ENCODE measurements around the gene TRIM26.

The TRIM26 gene

GRCh38 chr6:30164714-30165113, 48.5 kb downstream of the TRIM26 start:
- TF ChIP-seq ARNTL (CRISPR knock-in tag; IDR thresholded peaks at IDR 0.05; ENCODE audit: borderline replicate concordance, low read depth) (no peak), POU6F1 (CRISPR knock-in tag; IDR thresholded peaks at IDR 0.05; ENCODE audit: borderline replicate concordance, low read depth) (no peak), RARB (CRISPR knock-in tag; IDR thresholded peaks at IDR 0.05) (no peak), PPARA (CRISPR knock-in tag; IDR thresholded peaks at IDR 0.05; ENCODE audit: borderline replicate concordance) (no peak), BACH2 (CRISPR knock-in tag; IDR thresholded peaks at IDR 0.05; ENCODE audit: borderline replicate concordance) (no peak), ZNF565 (CRISPR knock-in tag; conservative IDR thresholded peaks at IDR 0.05; ENCODE audit: low read depth) (no peak), ZNF70 (CRISPR knock-in tag; IDR thresholded peaks at IDR 0.05) (no peak), CREB5 (CRISPR knock-in tag; IDR thresholded peaks at IDR 0.05; ENCODE audit: low read depth) (no peak), ZFP30 (CRISPR knock-in tag; IDR thresholded peaks at IDR 0.05) (no peak), TSHZ2 (CRISPR knock-in tag; IDR thresholded peaks at IDR 0.05) (no peak), PATZ1 (CRISPR knock-in tag; IDR thresholded peaks at IDR 0.05; ENCODE audit: borderline replicate concordance) (no peak), TCF4 (CRISPR knock-in tag; IDR thresholded peaks at IDR 0.05; ENCODE audit: borderline replicate concordance) (no peak), ZNF8 (CRISPR knock-in tag; IDR thresholded peaks at IDR 0.05) (no peak)
- no peak for ATAC-seq

GRCh38 chr6:30163918-30164654, 49.1 kb downstream of the TRIM26 start:
- peak; percentile 16; the same call in 1 of the 3 replicates for ATAC-seq
- no peak for TF ChIP-seq ZC3H10 (CRISPR knock-in tag; IDR thresholded peaks at IDR 0.05)
- TF ChIP-seq CSDC2 (CRISPR knock-in tag; IDR thresholded peaks at IDR 0.05), result no peak
- TF ChIP-seq GLIS3 (CRISPR knock-in tag; IDR thresholded peaks at IDR 0.05), result no peak
- TF ChIP-seq CREB5 (CRISPR knock-in tag; IDR thresholded peaks at IDR 0.05; ENCODE audit: low read depth), result no peak
- TF ChIP-seq POU6F1 (CRISPR knock-in tag; IDR thresholded peaks at IDR 0.05; ENCODE audit: borderline replicate concordance, low read depth), result no peak
- TF ChIP-seq ZNF70 (CRISPR knock-in tag; IDR thresholded peaks at IDR 0.05), result no peak
- no peak for TF ChIP-seq ARNTL (CRISPR knock-in tag; IDR thresholded peaks at IDR 0.05; ENCODE audit: borderline replicate concordance, low read depth)
- no peak for TF ChIP-seq ZFP3 (CRISPR knock-in tag; IDR thresholded peaks at IDR 0.05)
- TF ChIP-seq ZFP30 (CRISPR knock-in tag; IDR thresholded peaks at IDR 0.05), result no peak
- no peak for TF ChIP-seq SNAI2 (CRISPR knock-in tag; IDR thresholded peaks at IDR 0.05)
- TF ChIP-seq TCF4 (CRISPR knock-in tag; IDR thresholded peaks at IDR 0.05; ENCODE audit: borderline replicate concordance), result no peak
- no peak for TF ChIP-seq OSR1 (CRISPR knock-in tag; IDR thresholded peaks at IDR 0.05)
- no peak for TF ChIP-seq BACH2 (CRISPR knock-in tag; IDR thresholded peaks at IDR 0.05; ENCODE audit: borderline replicate concordance)
- TF ChIP-seq PPARA (CRISPR knock-in tag; IDR thresholded peaks at IDR 0.05; ENCODE audit: borderline replicate concordance), result no peak
- no peak for TF ChIP-seq CSRNP3 (CRISPR knock-in tag; IDR thresholded peaks at IDR 0.05)
- TF ChIP-seq ZNF8 (CRISPR knock-in tag; IDR thresholded peaks at IDR 0.05), result no peak
- no peak for TF ChIP-seq ISL1 (CRISPR knock-in tag; IDR thresholded peaks at IDR 0.05)
